ENCODE data around the gene EIF5A2.

DNA sequence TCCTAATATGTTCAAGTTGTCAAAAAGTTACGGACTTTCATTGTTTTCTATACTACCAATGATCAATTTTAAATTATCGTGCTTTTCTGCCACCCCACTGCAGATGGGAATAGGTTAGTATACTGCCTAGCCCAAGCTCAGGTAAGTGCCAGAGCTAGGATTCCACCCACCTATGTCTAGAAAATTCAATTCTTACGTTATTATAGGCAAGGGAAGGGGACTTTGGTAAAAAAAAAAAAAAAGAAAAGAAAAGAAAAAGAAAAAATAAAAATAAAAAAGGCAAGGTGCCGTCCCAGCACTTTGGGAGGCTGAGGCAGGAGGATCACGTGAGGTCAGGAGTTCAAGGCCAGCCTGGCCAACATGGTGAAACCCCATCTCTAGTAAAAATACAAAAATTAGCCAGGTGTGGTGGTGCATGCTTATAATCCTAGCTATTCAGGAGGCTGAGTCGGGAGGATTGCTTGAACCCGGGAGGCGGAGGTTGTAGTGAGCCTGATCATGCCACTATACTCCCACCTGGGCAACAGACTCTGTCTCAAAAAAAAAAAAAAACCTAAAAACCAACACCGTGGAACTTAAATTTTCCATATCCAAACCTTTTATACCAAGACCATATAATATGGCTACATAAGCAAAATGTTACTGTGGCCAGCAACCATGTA, 39.7 kb downstream of the EIF5A2 start:
- TF ChIP-seq TCF4 (CRISPR knock-in tag; IDR thresholded peaks at IDR 0.05; ENCODE audit: borderline replicate concordance) (no peak), RARB (CRISPR knock-in tag; IDR thresholded peaks at IDR 0.05) (no peak), ZFP3 (CRISPR knock-in tag; IDR thresholded peaks at IDR 0.05) (no peak), BACH2 (CRISPR knock-in tag; IDR thresholded peaks at IDR 0.05; ENCODE audit: borderline replicate concordance) (no peak), ESRRG (CRISPR knock-in tag; IDR thresholded peaks at IDR 0.05) (no peak), ZFP30 (CRISPR knock-in tag; IDR thresholded peaks at IDR 0.05) (no peak), ZNF8 (CRISPR knock-in tag; IDR thresholded peaks at IDR 0.05) (no peak), ARNTL (CRISPR knock-in tag; IDR thresholded peaks at IDR 0.05; ENCODE audit: borderline replicate concordance, low read depth) (no peak)
- TF ChIP-seq, protein P1, sequence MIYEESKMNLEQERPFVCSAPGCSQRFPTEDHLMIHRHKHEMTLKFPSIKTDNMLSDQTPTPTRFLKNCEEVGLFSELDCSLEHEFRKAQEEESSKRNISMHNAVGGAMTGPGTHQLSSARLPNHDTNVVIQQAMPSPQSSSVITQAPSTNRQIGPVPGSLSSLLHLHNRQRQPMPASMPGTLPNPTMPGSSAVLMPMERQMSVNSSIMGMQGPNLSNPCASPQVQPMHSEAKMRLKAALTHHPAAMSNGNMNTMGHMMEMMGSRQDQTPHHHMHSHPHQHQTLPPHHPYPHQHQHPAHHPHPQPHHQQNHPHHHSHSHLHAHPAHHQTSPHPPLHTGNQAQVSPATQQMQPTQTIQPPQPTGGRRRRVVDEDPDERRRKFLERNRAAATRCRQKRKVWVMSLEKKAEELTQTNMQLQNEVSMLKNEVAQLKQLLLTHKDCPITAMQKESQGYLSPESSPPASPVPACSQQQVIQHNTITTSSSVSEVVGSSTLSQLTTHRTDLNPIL (CRISPR knock-in tag; IDR thresholded peaks at IDR 0.05; ENCODE audit: low read depth): no peak
- TF ChIP-seq, protein P2, sequence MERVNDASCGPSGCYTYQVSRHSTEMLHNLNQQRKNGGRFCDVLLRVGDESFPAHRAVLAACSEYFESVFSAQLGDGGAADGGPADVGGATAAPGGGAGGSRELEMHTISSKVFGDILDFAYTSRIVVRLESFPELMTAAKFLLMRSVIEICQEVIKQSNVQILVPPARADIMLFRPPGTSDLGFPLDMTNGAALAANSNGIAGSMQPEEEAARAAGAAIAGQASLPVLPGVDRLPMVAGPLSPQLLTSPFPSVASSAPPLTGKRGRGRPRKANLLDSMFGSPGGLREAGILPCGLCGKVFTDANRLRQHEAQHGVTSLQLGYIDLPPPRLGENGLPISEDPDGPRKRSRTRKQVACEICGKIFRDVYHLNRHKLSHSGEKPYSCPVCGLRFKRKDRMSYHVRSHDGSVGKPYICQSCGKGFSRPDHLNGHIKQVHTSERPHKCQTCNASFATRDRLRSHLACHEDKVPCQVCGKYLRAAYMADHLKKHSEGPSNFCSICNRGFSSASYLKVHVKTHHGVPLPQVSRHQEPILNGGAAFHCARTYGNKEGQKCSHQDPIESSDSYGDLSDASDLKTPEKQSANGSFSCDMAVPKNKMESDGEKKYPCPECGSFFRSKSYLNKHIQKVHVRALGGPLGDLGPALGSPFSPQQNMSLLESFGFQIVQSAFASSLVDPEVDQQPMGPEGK (CRISPR knock-in tag; IDR thresholded peaks at IDR 0.05; ENCODE audit: borderline replicate concordance): no peak
- TF ChIP-seq, protein P3, sequence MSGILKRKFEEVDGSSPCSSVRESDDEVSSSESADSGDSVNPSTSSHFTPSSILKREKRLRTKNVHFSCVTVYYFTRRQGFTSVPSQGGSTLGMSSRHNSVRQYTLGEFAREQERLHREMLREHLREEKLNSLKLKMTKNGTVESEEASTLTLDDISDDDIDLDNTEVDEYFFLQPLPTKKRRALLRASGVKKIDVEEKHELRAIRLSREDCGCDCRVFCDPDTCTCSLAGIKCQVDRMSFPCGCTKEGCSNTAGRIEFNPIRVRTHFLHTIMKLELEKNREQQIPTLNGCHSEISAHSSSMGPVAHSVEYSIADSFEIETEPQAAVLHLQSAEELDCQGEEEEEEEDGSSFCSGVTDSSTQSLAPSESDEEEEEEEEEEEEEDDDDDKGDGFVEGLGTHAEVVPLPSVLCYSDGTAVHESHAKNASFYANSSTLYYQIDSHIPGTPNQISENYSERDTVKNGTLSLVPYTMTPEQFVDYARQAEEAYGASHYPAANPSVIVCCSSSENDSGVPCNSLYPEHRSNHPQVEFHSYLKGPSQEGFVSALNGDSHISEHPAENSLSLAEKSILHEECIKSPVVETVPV (CRISPR knock-in tag; IDR thresholded peaks at IDR 0.05): no peak
